HTERT RPE-1 (cell line): ENCODE results near the gene MXRA8.
"Not testable (repeated sequence)": the region's sequence is repeated elsewhere in the genome, so short reads cannot be mapped to it uniquely, and the experiment has no call there.

ENCODE experiments used
- in situ Hi-C: fragments of 300-500 bp; cut with MboI; formaldehyde crosslinking; loops from 4 replicates; pipeline ENCODE4 v1.14.3; 2020; ENCODE audit warnings: low sequenced_read_pairs

Gene MXRA8

DNA sequence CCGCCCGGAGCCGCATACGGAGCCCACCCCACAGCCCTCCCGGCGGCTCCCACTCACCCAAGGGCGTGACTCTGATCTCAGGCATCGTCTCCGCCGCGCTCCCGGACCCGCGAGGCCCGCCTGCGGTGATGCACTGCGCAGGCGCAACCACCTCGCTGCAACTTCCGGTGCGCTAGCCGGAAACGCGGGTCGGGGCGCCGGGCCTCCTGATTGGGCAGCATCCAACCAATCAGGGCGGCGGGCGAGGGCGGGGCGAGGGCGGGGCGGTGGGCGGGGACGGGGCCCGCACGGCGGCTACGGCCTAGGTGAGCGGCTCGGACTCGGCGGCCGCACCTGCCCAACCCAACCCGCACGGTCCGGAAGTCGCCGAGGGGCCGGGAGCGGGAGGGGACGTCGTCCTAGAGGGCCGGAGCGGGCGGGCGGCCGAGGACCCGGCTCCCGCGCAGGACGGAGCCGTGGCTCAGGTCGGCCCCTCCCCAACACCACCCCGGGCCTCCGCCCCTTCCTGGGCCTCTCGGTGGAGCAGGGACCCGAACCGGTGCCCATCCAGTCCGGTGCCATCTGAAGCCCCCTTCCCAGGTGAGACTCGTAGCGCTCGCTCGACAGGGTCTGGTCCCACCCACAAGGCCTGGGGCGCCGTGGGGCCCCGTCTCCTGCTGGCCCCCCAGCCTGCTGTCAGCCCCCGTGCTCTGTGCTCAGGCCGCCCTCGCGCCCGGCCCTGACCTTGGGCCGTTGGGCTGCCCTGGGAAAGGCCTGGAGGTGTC, 33.6 kb downstream of the MXRA8 start, which contains the start of the genes CPTP and INTS11:
Gene CPTP, plus strand, starts transcription at position 279 of the 764 bp plus-strand sequence. CDS start 2,109 bp downstream, outside the sequence.
Gene INTS11, minus strand, starts transcription at position 137 of the 764 bp plus-strand sequence. Its CDS starts 52 bp downstream, at position 85.
- in situ Hi-C loops: no loop called here

GRCh38 chr1:1324084-1324523, 34.3 kb downstream of the MXRA8 start:
- in situ Hi-C loops: no loop called here

DNA sequence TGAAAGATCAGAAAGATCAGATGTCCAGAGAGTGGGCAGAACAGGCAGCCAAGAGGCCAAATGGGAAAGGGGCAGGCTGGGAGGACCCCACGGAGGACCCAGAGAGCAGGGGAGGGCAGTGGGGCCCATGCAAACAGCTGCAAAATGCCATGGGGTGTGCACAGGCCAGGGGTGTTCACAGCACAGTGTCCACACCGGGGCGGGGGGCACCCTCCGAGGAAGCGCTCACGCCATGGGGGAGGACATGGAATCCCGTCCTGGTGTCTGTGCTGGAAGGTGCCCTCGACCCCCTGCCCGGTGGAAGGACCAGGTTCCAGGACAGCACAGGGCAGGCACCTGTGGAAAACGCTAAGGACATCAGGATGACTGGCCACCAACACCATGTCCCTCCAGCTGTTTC, 35.4 kb downstream of the MXRA8 start:
- in situ Hi-C loops: no loop called here

- in situ Hi-C loops: no loop called here
Measured at GRCh38 chr1:1322418-1322817, 35.9 kb downstream of the MXRA8 start.

GRCh38 chr1:1321477-1321876, 36.9 kb downstream of the MXRA8 start:
- in situ Hi-C loops: no loop called here

GRCh38 chr1:1320666-1321448, 37.5 kb downstream of the MXRA8 start:
- in situ Hi-C loops: no loop called here

DNA sequence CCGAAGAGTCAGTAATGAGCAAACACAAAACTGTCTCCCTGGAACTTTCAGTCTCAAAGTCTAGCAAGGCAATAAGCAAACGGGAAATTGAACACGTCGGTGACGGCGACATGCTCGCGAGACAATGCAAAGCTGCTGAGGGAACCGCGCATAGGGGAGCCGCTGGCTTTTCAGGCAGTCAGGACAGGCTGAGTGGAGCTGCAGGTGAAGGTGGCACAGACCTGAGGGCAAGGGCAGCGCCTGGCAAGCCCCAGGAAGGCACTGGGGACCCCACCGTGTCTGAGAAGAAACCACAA, 38.8 kb downstream of the MXRA8 start:
- in situ Hi-C loops: no loop called here

- in situ Hi-C loops: no loop called here
Measured at GRCh38 chr1:1318777-1319645, 39.3 kb downstream of the MXRA8 start.

- in situ Hi-C loops: no loop called here
Measured at GRCh38 chr1:1318131-1318652, 40.2 kb downstream of the MXRA8 start.

GRCh38 chr1:1317420-1317819, 40.9 kb downstream of the MXRA8 start:
- in situ Hi-C loops: no loop called here

DNA sequence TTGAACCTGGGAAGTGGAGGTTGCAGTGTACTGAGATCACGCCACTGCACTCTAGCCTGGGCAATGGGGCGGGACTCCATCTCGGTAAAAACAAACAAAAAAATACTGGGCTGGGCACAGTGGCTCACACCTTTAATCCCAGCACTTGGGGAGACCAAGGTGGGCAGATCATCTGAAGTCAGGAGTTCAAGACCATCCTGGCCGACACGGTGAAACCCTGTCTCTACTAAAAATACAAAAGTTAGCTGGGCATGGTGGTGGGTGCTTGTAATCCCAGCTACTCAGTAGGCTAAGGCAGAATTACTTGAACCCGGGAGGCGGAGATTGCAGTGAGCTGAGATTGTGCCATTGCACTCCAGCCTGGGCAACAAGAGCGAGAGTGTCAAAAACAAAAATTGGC, 42.2 kb downstream of the MXRA8 start:
- in situ Hi-C loops: not testable (repeated sequence)

GRCh38 chr1:1315435-1315954, 42.9 kb downstream of the MXRA8 start:
- in situ Hi-C loops: no loop called here

- in situ Hi-C loops: no loop called here
Measured at GRCh38 chr1:1314678-1315335, 43.5 kb downstream of the MXRA8 start.

GRCh38 chr1:1314237-1314586, 44.1 kb downstream of the MXRA8 start:
- in situ Hi-C loops: no loop called here

DNA sequence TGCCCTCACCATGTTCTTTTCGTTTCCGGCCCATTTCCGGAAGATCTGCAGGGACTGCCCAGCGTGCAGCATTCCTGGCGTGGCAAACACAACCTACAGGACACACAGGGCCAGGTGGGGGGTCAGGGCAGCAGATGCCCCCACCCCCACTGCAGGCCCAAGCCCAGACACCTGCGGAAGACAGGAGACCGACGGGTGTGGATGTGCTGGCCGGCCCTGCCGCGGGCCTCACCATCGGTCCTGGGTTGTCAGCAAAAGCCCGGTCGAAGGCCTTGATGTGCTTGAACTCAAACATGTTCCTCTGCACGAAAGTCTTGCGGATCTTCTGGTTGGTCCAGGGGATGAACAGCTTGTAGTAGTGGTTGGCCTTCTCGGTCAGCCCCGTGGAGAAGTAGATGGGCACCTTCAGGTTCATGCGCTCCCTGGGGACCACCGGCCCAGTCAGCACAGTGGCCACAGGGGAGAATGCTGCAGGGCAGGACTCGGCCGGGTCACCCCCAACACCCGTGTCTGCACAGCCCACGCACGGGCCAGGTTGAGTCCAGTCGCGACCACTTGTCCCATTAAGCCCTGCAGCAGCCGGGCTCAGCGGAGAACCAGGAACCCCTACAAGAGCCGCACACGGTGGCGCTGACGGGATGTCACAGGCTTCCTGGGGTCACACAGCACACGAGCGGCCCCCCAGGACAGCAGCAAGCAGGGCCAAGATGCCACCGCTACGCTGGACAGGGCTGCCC, 44.7 kb downstream of the MXRA8 start:
- in situ Hi-C loops: no loop called here

- in situ Hi-C loops: no loop called here
Measured at GRCh38 chr1:1312450-1313314, 45.7 kb downstream of the MXRA8 start.

DNA sequence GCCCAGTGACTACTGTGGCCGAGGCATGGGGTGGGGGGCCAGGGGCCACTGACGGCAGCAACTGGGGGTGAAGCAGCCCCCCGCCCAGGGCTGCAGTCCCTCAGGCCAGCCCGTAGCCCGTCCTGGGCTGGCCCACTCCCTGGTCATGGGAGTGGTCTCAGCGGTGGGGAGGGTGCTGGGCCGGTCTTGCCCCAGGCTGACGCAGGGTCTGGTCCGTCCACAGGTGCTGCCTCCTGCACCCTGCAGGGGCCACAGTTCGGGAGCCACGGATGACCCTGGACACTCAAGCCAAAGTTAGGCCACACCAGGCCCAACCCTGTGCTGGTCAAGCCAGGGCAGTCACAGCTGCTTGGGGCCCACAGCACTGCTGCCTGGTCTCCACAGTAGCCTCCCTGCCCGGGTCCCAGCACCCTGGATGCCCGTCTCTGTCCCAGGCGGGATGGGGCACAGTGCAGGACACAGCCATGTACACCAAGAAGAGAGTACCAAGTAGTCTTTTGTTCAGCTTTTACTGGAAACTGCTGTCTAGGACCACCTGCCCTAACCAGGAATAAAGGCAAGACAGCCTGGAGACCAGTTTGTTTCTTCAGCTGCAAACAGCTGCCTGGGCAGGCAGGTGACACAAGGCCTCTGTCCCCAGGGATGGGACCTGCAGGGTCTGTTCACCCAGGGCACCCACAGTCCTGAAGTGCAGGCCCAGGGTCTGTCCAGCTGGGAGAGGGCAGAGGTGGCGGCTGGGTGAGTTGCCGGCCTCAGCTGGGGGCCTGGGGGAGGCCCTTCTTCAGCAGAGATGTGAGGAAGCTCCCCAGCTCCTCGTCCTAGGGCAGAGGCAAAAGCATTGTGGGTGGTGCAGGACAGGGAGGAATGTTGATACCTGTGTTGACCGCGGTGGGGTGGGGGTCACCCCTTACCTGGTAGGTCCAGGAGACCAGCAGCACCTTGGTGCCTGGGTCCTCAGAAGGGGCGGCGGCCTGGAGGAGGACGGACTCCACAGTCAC, 46.9 kb downstream of the MXRA8 start:
- in situ Hi-C loops: no loop called here
